NCI-H2081 treated with DMSO at 0.1 percent for 48 hours (cell line): ENCODE data around the gene TENT4A.
"Not testable (repeated sequence)": the region's sequence is repeated elsewhere in the genome, so short reads cannot be mapped to it uniquely, and the experiment has no call there.

Source experiments
- DNase-seq: peaks from one replicate; lab custom pipeline; 2025; lab: John Stamatoyannopoulos, UW

Gene TENT4A

DNA sequence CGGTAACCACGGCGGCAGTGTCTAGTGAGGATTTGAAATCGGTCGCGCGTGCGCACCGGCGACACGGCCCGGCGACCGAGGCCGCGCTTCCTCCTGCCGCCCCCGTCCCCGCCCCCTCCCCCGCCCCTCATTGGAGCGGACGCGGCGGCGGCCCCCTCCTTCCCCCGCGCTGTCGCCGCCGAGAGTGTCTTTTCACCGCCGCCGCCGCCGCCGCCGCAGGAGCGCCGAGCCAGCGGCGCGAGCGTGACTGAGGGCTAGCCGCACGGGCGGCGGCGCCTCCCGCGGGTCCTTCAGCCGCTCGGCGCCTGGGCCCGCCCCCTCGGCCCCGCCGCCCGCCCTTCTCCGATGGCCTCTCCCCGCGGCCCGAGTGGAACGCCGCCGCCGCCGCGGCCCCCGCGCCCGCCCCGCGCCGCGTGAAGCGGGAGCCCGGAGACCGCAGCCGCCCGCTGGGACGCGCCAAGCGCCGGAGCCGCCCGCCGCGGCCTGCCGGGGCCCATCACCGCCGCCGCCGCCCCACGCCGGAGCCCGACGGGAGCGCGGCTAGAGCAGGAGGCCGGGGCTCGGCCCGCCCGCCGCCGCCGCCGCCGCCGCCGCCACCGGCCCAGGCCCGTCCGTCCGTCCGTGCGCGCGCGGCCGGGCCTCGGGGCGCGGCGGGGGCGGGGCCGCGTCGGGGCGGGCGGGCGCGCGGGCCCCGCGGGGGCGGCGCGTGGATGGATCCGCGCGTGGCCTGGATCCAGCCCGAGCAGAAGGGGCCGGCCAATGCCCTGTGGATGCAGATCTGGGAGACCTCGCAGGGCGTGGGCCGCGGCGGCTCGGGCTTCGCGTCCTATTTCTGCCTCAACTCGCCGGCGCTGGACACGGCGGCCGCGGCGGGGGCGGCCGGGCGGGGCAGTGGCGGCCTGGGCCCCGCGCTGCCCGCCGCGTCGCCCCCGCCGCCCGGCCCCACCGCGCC is at the start of gene TENT4A:
Gene TENT4A (plus strand): TSS at position 159 of the 952 bp plus-strand sequence. CDS start 552 bp downstream, at position 711.
- DNase-seq: no peak

DNA sequence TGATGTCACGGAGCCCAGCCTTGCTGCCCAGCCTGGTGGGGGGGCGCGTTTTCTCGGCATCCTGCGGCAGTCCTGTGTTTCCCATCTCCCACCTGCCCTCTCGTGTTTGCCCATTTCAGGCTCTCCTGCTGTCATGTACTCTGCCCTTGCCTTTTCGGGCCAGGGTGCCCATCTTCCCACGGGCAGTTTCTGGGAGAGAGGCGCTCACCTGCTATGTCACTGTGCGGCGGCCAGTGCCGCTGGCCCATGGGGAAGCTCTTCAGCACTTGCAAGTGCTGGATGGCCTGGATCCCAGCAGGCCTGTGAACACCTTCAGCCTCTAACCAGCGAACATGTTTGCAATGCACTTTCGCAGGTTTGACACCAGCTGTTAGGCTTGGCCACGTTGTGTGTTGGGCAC is 46.5 kb upstream of the TENT4A start:
- DNase-seq: no peak

DNA sequence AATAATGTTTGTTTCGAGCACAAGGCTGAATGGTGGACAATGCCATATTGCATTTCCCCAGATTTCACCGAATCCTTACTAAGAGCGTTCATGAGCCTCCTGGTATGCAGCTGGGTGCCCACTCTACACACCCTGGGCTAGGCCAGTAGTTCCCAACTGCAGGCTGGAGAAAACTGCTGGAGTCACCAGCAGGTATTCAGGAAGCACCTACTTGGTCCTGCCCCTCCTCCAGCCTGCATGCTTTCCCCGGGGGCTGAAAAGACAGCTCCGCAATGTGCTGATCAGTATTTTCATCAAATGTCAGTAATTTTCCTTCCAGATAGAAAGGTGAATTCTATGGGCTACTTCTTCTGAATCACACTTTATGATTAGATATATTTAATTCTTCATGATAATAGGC is 45.6 kb upstream of the TENT4A start:
- DNase-seq: no peak

DNA sequence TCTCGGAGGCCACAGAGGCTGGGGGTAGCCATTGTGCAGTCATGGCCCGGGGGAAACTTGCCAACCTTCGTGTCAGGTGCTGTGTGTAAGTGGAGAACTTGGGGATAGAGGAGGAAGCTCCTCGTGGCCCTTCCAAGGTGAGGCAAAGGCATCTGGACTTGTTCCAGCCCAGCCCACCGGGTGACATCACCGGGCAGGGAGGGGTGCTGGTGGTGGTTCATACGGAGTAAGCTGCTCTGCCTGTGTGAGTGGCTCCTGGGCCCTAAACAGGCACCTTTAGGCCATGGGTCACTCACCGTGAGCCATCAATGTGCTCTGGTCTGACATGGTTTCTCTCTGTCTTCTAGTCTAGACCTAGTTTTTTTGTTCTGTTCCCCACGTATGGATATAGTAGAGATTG is 44.5 kb upstream of the TENT4A start:
- not testable (repeated sequence) for DNase-seq

DNA sequence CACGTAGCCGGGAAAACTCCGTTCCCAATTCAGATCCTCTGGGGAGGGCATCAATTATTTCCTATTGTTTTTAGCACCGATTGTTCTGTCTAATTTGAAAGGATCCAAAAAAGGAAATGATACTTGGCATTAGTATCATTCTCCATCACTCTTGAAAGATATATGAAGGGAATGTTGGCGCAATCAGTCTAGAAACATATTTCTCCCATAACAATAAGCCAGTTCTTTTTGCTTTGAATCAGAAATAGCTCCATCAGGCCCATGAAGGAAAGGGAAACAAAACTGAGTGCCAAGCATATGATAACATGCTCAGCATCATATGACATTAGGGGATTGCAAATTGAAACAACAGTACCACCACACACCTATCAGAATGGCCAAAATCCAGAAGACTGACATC is 40.2 kb upstream of the TENT4A start:
- no peak for DNase-seq

DNA sequence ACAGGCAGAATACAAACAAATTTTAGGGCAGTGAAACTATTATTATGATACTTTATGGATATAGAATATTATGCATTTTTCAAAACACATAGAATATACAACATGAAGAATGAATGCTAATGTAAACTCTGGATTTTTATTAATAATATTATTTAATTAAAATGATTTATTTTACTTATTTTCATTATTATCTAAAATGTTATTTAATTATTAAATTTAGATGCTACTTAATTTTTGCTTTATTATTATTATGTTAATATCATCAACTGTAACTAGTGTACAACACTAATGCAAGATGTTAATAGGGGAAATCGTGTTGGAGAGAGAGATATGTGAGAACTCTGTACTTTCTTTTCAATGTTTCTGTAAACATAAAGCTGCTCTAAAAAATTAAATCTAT is 39.3 kb upstream of the TENT4A start:
- no peak for DNase-seq

DNA sequence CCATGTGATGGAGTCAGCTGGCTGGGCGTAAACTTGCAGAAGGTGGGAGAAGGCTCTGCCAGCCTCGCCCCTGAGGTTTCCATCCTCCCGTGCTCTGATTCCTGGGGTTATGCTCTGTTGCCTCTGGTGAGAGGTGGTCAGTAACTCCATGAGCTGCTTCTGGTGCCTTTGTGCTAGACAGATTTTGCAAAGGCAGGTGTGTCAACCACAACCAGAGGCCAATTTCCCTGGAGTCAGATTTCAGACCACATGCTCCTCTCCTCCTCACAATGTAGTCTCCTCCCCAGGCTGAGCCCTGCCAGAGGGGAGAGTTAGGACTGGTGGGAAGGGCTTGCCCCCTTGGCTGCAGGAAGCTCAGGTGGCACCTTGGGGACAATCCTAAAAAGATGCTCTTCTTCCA is 38.8 kb upstream of the TENT4A start:
- no peak for DNase-seq

DNA sequence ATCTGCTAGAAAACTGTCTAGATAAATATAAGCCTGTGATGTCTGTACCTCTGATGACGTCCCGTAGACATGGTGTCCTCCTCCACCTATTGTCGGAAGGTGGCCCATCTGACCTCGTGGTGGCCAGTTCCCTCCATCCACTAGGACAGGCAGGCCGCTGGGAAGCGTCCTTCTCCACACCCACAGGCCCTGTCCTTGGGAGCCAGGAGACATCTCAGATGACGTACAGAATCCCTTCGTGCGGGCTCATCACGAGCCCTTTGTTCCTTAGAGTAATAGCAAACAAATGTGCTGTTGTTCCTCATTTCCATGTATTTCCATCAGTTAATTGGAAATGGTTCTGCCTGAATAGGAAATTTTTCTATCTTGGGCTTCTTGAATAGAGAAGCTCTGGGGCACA is 38.3 kb upstream of the TENT4A start:
- no peak for DNase-seq

DNA sequence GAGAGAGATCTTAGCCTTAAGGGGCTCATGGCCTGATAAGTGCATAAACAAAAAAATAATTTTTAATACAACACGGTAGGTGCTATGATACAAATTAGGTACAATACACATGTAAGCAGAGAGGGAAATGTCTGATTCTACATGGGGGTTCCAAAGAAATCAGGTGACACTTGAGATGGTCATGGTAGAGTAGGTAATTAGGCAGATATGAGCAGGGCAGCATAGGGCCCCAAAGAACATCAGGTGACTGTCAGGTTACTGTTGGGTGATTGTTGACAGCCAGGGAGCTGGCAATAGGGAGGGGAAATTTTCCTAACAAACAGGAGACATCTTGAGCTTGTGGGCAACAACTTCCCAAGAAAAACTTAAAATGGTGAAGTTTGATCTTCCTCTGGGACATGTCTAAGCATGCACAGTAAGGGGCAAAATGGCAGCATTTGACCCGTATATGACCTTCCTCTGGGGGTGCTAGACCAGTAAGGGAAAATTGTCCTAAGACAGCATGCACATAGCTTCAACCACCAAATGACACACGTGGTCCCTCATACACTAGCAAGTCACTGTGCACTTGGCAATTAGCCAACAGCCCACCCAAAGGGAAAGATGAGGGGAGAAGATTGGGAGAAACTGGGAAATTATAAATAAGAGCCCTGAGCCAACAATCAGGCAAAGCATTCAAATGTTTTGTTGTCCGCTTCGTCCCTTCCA is 37.3 kb upstream of the TENT4A start:
- no peak for DNase-seq

DNA sequence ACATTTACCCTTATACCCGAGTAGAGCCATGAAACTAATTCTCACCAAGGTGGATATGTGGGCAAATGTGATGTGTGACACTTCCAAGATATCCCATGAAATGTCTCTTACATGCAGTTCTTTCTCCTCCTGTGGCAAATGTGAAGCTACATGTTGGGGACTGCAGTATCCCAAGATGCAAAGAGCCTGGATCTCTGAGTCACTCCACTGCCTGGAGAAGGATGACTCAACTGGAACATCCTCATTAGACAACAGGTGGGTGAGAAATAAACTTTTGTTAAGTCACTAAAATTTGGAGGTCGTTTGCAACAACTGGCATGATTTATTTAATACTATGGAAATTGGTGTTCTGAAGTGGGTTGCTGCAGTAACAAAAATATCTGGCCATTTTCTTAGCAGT is 36.5 kb upstream of the TENT4A start:
- no peak for DNase-seq

DNA sequence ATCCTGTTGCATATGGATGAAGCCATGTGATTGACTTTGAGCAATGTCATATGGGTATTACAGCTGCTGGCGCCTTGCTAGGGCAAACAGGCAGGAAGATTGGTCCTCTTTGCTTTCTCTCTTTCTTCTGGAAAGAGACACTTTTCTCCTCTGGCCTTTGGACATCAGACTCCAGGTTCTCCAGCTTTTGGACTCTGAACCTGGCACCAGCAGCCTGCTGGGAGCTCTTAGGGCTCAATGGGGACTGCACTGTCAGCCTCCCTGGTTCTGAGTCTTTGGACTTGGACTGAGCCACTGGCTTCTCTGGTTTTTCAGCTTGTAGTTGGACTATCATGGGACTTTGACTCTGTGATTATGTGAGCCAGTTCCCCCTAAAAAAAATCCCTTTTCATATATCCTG is 34.8 kb upstream of the TENT4A start:
- no peak for DNase-seq

DNA sequence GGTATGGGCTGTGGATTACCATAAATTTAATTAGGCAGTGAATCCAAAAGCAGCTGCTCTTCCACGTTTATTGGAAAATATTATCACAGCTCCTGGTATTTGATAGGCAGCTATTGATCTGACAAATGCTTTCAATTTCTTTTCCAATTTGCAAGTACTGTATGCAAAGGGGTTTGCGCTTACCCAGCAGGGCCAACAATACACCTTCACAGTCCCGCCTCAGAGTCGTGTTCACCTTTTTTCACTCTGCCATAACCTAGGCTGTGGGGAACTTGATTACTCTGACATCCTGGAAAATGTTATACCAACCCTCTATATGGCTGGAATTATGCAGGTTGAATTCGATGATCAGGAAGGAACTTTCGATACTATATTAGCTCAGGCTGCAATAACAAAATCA is 32.3 kb upstream of the TENT4A start:
- no peak for DNase-seq

DNA sequence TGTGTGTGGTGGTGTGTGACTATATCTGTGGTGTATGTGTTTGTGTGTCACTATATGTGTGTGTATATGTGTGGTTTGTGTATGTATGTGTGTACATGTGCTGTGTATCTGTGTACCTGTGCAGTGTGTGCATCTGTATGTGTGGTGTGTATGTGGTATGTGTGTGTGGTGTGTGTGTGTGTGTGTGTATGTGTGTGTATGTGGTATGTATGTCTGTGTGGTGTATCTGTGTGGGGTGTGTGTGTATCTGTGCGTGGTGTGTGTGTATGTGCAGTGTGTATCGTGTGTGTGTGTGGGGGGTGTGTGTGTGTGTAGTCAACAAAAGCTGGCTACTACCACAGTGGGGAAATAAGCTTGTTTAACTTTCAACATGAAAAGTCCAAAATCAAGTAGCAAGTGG is 31.6 kb upstream of the TENT4A start:
- no peak for DNase-seq

DNA sequence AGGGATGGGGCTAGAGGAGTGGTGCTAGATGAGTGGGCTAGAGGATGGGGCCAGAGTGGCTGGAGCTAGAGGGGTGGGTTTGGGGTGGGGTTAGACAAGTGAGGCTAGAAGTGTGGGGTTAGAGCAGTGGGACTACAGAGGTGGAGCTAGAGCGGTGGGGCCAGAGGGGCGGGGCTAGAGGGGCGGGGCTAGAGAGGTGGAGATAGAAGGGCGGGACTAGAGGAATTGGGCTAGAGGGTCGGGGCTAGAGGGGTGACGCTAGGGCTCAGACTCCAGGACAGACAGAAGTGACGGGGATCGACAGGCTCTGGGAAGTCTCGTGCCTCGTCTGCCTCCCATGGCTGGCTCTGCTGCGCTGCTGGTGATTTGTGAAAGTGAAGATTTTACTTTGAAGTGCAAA is 31.0 kb upstream of the TENT4A start:
- no peak for DNase-seq

DNA sequence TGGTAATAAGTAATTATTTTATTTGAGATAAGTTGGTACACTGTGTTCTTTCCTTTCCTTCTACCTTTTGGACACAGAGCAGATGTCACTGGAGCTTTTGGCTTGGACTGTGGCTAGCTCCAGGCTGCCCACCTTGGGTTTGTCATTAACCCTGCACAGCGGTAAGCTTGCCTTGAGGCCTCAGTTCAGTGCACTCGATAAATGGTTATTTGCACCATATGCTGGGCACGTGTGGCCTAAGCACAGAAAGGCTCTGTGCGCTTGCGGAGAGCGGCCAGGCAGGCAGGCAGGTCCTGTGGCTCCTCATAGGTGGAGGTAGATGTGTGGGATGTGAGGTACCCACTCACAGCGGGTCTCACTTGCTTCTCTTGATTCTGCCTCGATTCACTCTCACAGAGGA is 30.0 kb upstream of the TENT4A start:
- DNase-seq: no peak

DNA sequence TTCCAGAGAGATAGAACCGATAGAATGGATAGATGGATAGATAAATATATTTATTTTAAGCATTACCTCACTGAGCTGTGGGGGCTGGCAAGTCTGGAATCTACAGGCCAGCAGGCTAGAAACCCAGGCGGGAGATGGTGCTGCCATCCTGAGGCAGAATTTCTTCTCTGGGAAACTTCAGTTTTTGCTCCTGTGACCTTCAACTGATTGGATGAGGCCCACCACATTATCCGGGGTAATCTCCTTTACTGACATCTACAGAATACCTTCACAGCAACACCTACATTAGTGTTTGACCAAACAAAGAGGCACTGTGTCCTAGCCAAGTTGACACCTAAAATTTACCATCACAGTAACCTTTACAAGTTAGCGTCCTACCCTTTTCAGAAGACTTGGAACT is 29.2 kb upstream of the TENT4A start:
- no peak for DNase-seq

DNA sequence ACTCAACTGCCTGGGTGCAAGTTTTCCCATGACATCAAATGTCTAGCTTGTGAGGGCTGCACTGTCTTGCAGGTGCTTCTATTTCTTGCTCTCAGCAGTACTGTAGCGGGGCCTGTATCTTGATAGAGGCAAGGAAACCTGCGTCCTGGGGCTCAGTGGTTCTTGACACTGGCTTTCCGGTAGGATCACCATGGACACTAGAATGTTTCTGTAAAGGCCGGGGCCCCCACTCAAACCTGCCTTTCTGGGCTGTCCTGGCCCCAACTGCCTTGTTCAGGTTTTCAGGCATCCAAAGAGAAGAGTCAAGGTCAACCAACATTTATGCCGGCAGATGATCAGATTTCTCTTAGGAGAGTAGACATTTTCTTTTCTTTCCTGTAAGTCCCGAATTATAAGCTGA is 26.7 kb upstream of the TENT4A start:
- DNase-seq: no peak

DNA sequence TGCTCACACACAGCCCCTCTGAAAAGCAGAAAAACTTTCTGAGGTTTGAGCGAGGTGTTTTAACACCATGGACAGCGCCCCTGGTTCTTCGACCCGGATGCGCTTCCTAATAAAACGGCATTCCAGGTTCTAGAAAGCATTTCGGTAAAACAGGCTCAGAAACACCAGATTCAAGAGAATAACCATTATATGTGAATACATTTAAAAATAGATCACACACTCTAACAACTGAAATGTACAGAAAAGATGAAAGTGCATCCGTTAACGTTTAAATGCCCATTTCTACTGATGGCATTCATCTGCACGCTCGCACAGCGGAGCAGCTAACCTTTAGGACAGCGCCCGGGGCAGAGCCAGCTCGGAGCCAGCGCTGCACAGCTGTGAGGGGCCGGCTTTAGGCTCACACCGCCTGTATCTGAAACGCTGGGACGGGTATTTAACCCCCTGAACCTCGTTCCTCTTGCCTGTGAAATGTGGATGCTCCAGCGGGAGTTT is 26.3 kb upstream of the TENT4A start:
- no peak for DNase-seq

DNA sequence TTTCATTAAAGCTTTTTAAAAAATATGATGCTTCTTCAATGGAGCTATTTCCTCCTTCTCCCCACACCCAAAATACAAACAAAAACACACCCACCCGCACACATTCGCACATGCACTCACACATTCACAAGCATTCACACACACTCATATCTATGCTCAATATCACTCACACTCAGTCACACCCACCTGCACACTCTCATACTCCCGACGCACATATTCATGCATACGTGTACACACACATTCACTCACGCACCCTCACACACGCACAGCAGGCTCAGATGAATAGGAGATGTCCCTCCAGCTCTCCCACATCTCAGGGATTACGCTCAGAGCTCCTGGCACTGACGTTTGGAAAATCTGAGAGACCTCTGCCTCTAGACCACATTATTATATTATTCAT is 25.7 kb upstream of the TENT4A start:
- no peak for DNase-seq

DNA sequence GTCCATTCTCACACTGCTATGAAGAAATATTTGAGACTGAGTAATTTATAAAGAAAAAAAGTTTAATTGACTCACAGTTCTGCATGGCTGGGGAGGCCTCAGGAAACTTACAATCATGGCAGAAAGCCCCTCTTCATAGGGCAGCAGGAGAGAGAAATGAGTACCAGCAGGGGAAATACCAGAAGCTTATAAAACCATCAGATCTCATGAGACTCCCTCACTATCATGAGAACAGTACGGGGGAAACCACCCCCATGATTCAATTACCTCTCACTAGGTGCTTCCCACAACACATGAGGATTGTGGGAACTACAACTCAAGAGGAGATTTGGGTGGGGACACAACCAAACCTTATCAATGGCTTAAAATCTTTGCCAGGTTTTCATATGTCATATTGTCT is 20.3 kb upstream of the TENT4A start:
- no peak for DNase-seq

DNA sequence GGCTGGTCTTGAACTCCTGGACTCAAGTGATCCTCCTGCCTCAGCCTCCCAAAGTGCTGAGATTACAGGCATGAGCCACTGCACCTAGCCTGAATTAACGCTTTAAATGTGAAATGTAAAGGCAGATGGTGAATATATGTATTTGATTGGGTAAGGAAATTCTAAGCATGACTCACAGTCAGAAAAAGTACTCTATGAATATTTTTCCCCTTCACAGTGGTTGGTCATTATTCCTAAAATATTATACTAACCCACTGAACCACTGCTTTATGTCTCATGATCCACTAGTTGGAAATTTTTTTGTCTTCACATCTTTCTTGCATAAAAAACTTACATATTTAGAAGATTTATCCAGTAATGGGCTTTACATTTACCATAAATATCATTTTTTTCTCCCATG is 14.5 kb upstream of the TENT4A start:
- no peak for DNase-seq

DNA sequence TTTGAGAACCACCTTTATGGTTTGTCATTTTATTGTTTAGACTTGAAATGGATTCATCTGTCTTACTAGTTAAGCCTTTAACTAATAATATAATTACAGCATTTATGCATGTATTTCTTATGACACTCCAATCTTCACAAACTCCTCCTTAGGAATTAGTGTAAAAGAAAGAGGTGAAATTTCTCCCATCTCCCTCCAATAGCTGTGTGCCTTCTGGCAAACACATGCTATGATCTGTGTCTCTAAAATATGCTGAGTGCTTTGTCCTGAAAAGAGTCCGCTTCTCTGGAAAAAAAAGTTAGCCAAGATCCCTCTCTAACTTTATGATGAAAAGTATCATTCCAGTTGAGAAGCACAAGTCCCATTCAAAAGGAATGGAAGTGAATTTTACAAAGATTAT is 13.9 kb upstream of the TENT4A start:
- no peak for DNase-seq

DNA sequence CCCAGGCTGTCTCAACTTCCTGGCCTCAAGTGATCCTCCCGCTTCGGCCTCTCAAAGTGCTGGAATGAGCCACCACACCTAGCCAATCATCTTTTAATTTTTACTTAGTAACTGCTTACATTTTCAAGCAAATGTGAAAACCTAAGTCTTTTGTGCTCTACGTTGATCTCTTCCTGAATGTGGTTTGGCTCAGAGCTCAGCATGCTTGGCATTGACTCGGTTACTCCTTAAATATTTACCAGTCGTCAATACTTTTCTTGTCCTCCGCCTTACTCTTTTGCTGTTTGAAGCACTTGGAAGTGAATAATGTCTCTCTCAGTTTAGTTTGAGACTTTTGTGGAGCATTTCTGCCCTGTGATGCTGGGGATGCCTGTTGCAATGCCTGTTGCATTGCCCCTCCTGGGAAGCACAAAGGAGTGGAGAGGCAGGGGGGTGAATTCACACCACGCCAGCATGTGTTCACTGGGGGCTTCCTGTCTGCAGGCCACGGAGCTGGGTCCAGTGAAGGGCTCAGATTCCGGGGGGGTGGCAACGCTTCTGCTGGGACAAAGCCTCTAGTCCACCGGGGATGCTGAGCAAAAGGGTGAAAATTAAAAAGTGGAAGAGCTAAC is 13.1 kb upstream of the TENT4A start:
- DNase-seq: no peak
